SJCRH30 (cell line): ENCODE results near the gene GUCY1A2. TPM values are rescaled to one million over a fixed set of nuclear protein-coding genes. Genes with fewer than 3 reads are reported as not detected.

Experiments
- DNase-seq, 2 experiments: peaks; one replicate each; pipeline ENCODE4 v3.0.0-alpha.2; 2015 to 2020
- H3K27ac ChIP-seq: fragments of 250-450 bp; sonication (Bioruptor Pico); 2 replicates; pipeline ENCODE4 v1.5.1; 2020; ENCODE audit warnings: mild to moderate bottlenecking, moderate library complexity
- H3K27me3 ChIP-seq: fragments of 250-450 bp; sonication (Bioruptor Pico); 2 replicates; pipeline ENCODE4 v1.5.1; 2020; ENCODE audit warnings: mild to moderate bottlenecking, moderate library complexity
- H3K36me3 ChIP-seq: fragments of 250-450 bp; sonication (Bioruptor Pico); 2 replicates; pipeline ENCODE4 v1.5.1; 2020; ENCODE audit warnings: mild to moderate bottlenecking, moderate library complexity
- H3K4me1 ChIP-seq: fragments of 250-450 bp; sonication (Bioruptor Pico); 2 replicates; pipeline ENCODE4 v1.5.1; 2020; ENCODE audit warnings: mild to moderate bottlenecking, moderate library complexity
- H3K4me3 ChIP-seq: fragments of 250-450 bp; sonication (Bioruptor Pico); 2 replicates; pipeline ENCODE4 v1.5.1; 2020; ENCODE audit warnings: mild to moderate bottlenecking, moderate library complexity
- H3K9me3 ChIP-seq: fragments of 250-450 bp; sonication (Bioruptor Pico); replicated peaks from 2 replicates; pipeline ENCODE4 v1.5.1; 2020; ENCODE audit warnings: mild to moderate bottlenecking, moderate library complexity
- total RNA-seq: library from RNA; depleted of rRNA; stranded (reverse); fragments of >200 nt; shearing (Covaris generic); gene quantifications from 2 replicates; pipeline ENCODE4 v1.2.3, GENCODE V29; 2014

GUCY1A2 gene
- total RNA-seq, 1 experiment from 2014 or later = 0.57 TPM

DNA sequence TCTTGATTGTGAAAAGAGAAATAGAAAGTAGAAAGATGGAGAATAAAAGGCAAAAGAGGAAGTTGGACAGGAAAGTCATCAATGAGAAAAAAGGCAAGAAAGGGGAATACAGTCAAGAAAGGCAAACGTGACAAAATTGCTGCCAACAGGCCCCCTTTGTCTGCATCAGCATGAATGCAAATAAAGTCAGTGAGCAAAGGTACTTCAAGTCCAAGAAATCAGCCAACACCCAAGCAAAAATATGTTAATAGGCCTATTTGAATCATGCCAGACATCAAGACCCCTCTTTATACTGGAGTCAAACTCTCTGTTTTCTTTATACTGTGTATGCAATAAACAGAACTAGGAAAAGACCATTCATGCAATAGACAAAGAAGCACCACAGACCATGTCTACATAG lies 34.3 kb downstream of the GUCY1A2 start:
- DNase-seq = no peak
- Histone ChIP-seq H3K27me3 (no peaks in the 10 kb centered on the region), H3K36me3 (no peaks in the 10 kb centered on the region), H3K4me3 (no peak overlapping the region), H3K9me3 (no peaks in the 10 kb centered on the region), H3K4me1 (peaks cover 8% of the 10 kb centered on the region; the same call in 1 of the 2 replicates), H3K27ac (no peak overlapping the region)

DNA sequence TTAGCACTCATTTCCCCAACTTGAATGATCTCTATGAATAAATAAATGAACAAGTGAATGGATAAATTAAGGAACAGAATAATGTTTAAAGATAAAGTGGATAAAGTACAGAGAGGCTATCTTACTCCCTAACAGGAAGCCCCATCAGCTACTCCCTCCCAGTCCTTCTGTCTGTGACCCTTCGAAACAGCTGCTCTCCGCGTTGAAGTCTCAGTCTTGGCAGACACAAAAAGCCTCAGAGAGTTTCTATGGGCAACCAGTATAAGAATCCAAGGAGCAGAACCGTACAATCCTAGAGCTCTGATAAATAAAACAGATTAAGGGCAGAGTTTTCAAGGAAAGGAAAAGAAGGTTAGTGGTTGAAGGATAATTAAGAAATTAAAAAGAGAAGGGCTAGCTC lies 35.0 kb downstream of the GUCY1A2 start:
- no peaks in the 10 kb centered on the region for H3K36me3 ChIP-seq
- H3K9me3 ChIP-seq = no peaks in the 10 kb centered on the region
- DNase-seq = peak; percentile 22 to 49
- H3K27ac ChIP-seq = no peak overlapping the region
- peaks cover 4% of the 10 kb centered on the region; the same call in 1 of the 2 replicates for H3K4me1 ChIP-seq
- H3K4me3 ChIP-seq = no peak overlapping the region
- H3K27me3 ChIP-seq = no peaks in the 10 kb centered on the region

DNA sequence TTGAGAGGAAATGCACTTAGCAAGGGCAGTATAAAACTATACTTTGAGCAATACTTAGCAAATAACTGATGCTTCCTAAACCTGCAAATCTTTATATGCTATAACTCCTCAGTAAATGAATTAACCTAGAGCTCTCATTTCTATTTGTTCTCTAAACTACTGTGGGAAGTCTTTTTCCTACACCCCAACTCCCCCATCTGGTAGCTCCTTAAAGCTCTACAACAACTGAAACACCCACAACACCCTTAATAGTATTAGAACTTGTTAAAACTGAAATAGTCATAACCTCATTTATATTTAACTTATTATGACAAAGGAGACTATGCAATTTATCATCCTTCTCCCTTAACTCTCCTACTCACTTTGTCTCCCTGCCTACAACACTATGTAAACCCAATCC lies 43.4 kb downstream of the GUCY1A2 start:
- no peaks in the 10 kb centered on the region for H3K9me3 ChIP-seq
- no peaks in the 10 kb centered on the region for H3K36me3 ChIP-seq
- no peaks in the 10 kb centered on the region for H3K27me3 ChIP-seq
- no peak overlapping the region for H3K27ac ChIP-seq
- H3K4me3 ChIP-seq = no peak overlapping the region
- no peaks in the 10 kb centered on the region for H3K4me1 ChIP-seq
- DNase-seq = no peak

DNA sequence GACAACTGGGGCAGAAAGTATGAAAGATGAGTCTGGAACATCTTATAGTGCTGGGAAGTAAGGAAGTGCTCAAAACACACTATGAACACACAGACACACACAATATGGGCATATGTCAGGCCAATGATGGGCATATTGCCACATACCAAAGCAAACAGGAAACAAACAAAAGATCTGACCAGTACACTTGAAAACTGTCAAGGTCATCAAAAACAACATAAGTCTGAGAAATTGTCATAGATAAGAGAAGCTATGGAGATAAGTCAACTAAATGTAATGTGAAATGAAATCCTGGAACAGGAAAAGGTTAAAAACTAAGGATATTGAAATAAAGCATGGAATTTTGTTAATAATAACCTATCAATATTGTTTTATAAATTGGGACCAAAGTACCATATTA lies 46.4 kb downstream of the GUCY1A2 start:
- no peak for DNase-seq
- Histone ChIP-seq H3K4me1 (no peaks in the 10 kb centered on the region), H3K36me3 (no peaks in the 10 kb centered on the region), H3K27ac (no peak overlapping the region), H3K9me3 (no peaks in the 10 kb centered on the region), H3K27me3 (no peaks in the 10 kb centered on the region), H3K4me3 (no peak overlapping the region)

DNA sequence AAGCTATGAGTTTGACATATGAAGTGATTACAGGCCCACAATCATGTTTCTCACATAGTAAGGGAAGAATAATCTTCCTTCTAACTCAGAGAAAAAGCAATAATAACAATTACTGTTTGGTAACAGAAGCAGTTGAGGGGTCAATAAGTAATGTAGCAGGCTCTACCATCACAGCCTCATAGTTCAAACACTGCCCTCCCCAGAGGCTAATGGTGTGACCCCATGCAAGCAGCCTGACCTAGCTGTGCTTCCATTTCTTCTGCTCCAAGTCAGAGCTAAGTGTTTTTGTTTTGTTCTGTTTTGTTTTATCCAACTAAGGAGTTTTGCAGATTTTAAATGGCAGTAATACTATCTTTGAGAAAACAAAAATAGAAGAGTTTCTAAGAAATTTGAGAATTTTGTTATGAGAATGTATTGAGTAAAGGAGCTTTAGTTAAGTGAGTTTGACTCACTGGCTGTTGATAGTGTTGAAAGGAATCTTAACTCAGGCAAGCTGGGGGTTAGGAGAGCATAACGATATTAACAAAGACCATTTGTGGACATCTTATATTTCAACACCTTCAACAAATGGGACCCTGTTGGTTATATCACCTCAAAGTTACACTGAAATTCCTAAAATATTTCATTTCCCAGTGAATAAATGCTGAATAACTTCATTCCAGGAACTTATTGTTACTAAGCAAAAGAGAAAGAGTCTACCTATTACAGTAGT lies 48.5 kb downstream of the GUCY1A2 start:
- no peaks in the 10 kb centered on the region for H3K36me3 ChIP-seq
- no peak overlapping the region for H3K27ac ChIP-seq
- H3K4me1 ChIP-seq = no peaks in the 10 kb centered on the region
- H3K27me3 ChIP-seq = no peaks in the 10 kb centered on the region
- H3K9me3 ChIP-seq = no peaks in the 10 kb centered on the region
- no peak overlapping the region for H3K4me3 ChIP-seq
- no peak for DNase-seq

DNA sequence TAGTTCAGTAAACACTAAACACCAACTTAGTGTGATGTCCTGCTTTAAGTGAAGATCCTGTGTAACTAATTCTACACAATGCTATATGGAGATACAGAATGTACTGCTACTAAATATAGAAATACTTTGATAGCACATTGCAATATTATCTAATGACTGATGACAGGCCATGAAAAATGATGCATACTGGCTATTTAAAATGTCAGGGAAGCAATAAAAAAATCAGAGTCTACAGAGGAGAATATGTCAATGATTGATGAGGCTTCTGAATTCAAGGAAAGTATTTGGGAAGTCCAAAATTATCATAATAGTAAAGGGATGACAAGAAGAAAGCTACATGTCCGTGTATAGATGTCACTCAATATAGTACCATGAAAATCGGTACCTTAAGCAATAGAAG lies 55.3 kb downstream of the GUCY1A2 start:
- H3K27ac ChIP-seq = no peak overlapping the region
- no peak overlapping the region for H3K4me3 ChIP-seq
- H3K36me3 ChIP-seq = no peaks in the 10 kb centered on the region
- H3K9me3 ChIP-seq = no peaks in the 10 kb centered on the region
- DNase-seq = no peak
- H3K27me3 ChIP-seq = no peaks in the 10 kb centered on the region
- H3K4me1 ChIP-seq = peaks cover 19% of the 10 kb centered on the region; the same call in 1 of the 2 replicates

DNA sequence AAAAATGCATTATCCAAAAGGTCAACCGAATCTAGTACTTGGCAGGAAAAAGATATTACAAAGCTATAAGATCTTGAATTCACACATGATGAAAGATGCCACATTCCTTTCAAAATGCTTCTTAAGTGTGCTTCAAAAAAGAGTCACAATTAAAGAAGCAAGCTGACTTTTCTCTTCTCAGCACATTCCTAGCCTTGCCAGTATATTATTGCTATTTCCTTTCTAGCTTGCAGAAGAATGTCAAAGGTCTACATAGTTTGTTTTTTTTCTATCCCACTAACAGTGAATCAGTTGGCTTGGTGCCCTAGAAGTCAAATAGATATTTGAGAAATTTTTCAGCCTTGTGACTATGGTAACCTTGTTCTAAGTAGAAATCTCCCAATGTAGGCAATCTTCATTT lies 56.8 kb downstream of the GUCY1A2 start:
- H3K36me3 ChIP-seq = no peaks in the 10 kb centered on the region
- H3K9me3 ChIP-seq = no peaks in the 10 kb centered on the region
- no peak overlapping the region for H3K4me3 ChIP-seq
- peak in 1 of 2 experiments; percentile 17 for DNase-seq
- H3K27me3 ChIP-seq = no peaks in the 10 kb centered on the region
- H3K27ac ChIP-seq = no peak overlapping the region
- H3K4me1 ChIP-seq = peaks cover 23% of the 10 kb centered on the region; the same call in 1 of the 2 replicates

DNA sequence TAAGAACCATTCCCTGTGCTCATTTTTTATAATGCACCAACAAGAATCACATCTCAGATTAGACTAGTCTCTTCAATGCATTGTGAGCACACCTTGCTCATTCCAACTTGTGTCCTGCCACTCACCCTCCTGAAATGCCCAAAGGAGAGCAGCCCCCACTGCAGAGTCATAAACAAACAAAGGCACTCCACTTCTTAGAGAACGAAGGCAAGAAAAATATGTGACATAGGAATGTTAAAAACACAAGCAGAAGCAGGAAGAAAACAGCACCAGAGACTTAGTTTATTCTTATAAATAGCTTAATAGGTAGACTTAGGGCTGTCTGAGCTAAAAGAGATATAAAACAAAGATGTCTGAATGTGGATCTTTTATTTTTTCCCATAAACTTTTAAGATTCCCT lies 57.2 kb downstream of the GUCY1A2 start:
- Histone ChIP-seq H3K9me3 (no peaks in the 10 kb centered on the region), H3K27ac (no peak overlapping the region), H3K27me3 (no peaks in the 10 kb centered on the region), H3K36me3 (no peaks in the 10 kb centered on the region), H3K4me1 (peaks cover 23% of the 10 kb centered on the region; the same call in 1 of the 2 replicates), H3K4me3 (no peak overlapping the region)
- DNase-seq = no peak

DNA sequence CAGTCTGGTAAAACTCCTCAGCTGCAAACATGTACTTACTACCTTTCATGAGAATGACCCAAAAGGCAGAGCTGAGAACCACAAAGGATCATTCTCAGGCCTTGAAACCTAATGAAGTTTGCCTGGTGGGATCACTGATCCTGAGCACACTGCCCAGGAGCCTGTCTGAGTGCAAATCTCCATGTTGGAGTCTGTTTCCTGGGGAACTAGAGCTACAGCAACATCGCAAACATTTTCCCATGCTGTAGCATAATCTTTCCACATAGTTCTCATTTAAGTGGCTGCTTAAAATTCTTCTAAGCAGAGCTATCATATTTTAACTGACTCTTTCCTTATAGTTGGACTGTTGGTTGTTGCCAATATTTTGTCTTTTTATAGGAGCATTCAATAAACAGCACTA lies 58.5 kb downstream of the GUCY1A2 start:
- Histone ChIP-seq H3K27ac (no peak overlapping the region), H3K9me3 (no peaks in the 10 kb centered on the region), H3K36me3 (no peaks in the 10 kb centered on the region), H3K4me1 (peaks cover 23% of the 10 kb centered on the region; the same call in 1 of the 2 replicates), H3K27me3 (no peaks in the 10 kb centered on the region), H3K4me3 (no peak overlapping the region)
- no peak for DNase-seq

DNA sequence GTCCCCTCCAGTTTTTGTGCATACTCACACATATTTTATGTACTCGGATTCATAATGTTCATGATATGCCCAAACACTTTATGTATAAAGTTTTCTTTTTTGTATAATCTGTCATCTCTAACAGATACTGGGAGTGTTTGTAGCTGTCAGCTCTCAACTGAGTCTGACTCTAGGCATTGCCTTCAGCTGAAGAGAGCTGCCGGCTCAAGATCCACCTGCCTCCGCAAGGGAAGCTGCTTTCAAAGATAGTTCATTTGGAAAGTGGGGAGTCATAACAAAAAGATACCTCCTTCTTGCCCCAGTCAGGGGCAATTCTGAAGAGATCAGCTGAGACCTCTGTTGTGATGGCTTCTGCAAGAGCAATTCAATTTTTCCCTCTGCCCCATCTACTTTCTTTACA lies 58.9 kb downstream of the GUCY1A2 start:
- no peaks in the 10 kb centered on the region for H3K9me3 ChIP-seq
- H3K4me3 ChIP-seq = no peak overlapping the region
- DNase-seq = no peak
- H3K36me3 ChIP-seq = no peaks in the 10 kb centered on the region
- H3K27ac ChIP-seq = peak overlapping the region; percentile 27; the same call in 1 of the 2 replicates
- peaks cover 23% of the 10 kb centered on the region; the same call in 1 of the 2 replicates for H3K4me1 ChIP-seq
- H3K27me3 ChIP-seq = no peaks in the 10 kb centered on the region

DNA sequence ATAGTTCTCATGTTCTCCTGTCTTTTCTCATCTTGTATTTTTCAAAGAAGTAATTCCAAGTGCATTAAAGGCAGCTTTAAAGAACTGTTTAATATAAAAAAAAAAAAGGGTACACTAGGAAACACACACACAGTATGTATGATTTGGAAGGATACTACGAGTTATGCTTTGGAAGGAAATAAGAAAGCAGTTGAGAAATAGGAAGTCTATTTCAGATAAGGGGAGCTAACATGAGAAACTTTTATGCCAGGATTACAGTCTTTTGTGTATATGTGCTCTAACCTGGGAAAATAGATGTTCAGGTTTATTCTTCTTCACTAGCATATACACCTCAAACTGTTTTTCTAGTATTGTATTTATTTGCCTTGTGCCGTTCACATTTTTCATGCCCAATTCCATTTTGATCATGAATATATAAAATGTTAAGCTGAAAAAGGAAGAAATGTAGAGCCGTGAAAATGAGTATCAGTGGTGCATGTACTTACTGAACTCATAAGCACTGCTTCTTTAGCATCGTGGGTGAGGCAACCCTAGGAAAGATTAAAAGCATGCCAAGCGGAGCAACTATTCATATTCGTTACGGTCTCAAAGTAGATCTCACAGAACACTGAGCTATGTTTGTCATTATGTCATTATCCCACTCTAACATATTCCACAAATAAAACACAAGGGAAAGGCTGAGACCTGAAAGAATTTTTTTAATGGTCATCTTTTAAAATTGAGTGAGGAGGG lies 59.6 kb downstream of the GUCY1A2 start:
- peak in 1 of 2 experiments; percentile 19 for DNase-seq

DNA sequence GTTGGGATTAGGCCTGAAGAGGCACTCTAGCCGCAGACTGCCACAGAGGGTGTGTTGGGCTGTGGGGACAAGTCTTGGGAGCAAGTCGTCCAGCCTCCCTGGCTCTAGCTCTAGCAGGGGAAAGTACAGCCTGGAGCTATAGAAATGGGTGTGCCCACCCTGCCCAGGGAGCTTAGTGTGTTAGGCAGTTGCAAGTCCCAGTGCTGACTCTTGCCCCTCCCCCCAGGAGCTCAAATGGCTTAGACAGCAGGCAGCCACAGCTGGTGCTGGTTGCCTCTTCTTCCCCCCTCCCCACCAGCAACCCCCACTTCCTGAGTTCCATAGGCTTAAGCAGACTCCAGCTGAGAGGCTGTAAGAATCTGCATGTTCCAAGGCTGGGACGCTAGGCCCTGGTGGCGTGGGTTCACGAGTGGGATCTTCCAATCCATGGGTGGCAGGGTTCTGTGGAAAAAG lies 61.2 kb downstream of the GUCY1A2 start:
- DNase-seq = peak; percentile 77 to 79
- H3K9me3 ChIP-seq = no peaks in the 10 kb centered on the region
- H3K4me3 ChIP-seq = no peak overlapping the region
- H3K4me1 ChIP-seq = peaks cover 23% of the 10 kb centered on the region; the same call in 1 of the 2 replicates
- no peaks in the 10 kb centered on the region for H3K27me3 ChIP-seq
- H3K36me3 ChIP-seq = no peaks in the 10 kb centered on the region
- peak overlapping the region; percentile 26; the same call in 1 of the 2 replicates for H3K27ac ChIP-seq

More for the DNA sequence above, 59.6 kb downstream of the GUCY1A2 start:
- Histone ChIP-seq H3K27me3 (no peaks in the 10 kb centered on the region), H3K27ac (peak overlapping the region; percentile 27; the same call in 1 of the 2 replicates), H3K9me3 (no peaks in the 10 kb centered on the region), H3K36me3 (no peaks in the 10 kb centered on the region), H3K4me1 (peaks cover 23% of the 10 kb centered on the region; the same call in 1 of the 2 replicates), H3K4me3 (no peak overlapping the region)

DNA sequence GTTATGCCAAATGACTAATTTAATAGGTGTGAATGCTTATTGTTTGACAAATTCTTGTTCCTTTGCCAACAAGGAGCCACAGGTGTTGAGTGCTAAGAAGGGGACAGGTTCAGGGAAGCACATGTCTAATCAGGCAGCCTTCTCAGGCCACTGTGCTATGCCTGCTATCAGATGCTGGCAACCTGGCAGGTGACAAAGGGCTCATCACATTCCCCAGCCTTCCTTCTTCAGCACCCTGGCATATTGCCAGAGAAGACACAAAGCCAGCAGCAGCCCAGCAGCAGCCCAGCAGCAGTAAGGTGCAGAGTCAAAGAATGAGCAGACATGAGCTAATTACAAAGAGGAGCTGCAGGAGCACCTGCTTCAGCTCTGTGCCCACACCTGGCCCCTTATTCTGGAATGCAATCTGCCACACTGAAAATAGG lies 68.2 kb downstream of the GUCY1A2 start:
- Histone ChIP-seq H3K4me3 (no peak overlapping the region), H3K27ac (no peak overlapping the region), H3K27me3 (no peaks in the 10 kb centered on the region), H3K4me1 (no peaks in the 10 kb centered on the region), H3K36me3 (no peaks in the 10 kb centered on the region), H3K9me3 (no peaks in the 10 kb centered on the region)
- no peak for DNase-seq

DNA sequence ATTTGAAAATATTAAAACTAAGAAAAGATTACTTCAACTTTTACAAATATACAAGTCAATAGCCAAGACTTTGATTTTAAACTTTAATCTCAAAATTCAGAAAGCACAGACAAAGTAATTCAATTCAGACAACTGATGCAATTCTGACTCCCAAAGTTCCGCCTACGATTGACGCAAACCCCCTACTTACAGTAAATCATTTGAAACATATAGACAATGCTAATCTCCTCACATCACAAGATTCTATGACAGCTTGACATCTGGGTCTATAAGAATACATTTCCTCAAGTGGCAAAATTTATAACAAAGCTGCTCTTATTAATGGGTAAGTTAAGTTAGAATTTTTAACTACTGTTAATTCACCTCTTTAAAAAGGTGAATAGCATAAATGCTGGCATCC lies 75.2 kb downstream of the GUCY1A2 start:
- Histone ChIP-seq H3K36me3 (no peaks in the 10 kb centered on the region), H3K27me3 (no peaks in the 10 kb centered on the region), H3K9me3 (no peaks in the 10 kb centered on the region), H3K27ac (no peak overlapping the region), H3K4me1 (no peaks in the 10 kb centered on the region), H3K4me3 (no peak overlapping the region)
- no peak for DNase-seq

DNA sequence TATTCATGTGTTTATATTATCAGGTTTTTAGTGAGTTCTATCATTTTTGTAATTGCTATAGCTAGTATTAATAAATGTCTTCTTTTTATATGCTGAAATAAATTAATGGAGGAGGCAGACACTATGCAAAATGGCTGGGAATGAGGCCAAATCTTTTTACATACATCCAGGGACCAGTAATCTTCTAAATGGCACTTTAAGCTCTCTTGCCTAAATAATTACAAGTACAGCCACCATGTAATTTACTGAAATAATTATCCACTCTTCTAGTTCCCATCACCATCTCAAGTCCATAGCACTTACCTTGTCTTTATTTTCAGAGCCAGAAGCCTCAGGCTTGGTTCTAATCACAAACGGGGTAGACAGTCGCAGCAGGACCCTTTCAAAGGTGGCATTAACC lies 79.1 kb downstream of the GUCY1A2 start:
- Histone ChIP-seq H3K27me3 (no peaks in the 10 kb centered on the region), H3K4me3 (no peak overlapping the region), H3K27ac (no peak overlapping the region), H3K9me3 (no peaks in the 10 kb centered on the region), H3K4me1 (no peaks in the 10 kb centered on the region), H3K36me3 (no peaks in the 10 kb centered on the region)
- DNase-seq = no peak
